H1 (cell line): Measurements from ENCODE around the gene CNTF. TPM values are rescaled to one million over a fixed set of nuclear protein-coding genes. Genes with fewer than 3 reads are reported as not detected.

Experiments
- RAD21 ChIP-seq, 2 experiments: IDR thresholded peaks in 1 of 2; conservative IDR thresholded peaks in 1 of 2; 2 replicates each; pipeline ENCODE4 v1.6.1; 2011; ENCODE audit warnings: low read depth in 2 of 2, low read length in 2 of 2, improper control_type of control experiment in 1 of 2, inconsistent platforms in 1 of 2, mild to moderate bottlenecking in 1 of 2, moderate library complexity in 1 of 2
- polyA plus RNA-seq, 7 experiments: library from polyadenylated mRNA; depleted of rRNA in 3 of 7; stranded (reverse) in 5 of 7; unstranded in 2 of 7; fragments of >200 nt in 5 of 7; fragments of 200-250 nt in 2 of 7; gene quantifications; 1 replicate in 5 of 7; 2 replicates in 1 of 7; 4 replicates in 1 of 7; pipeline versions ENCODE4 v1.2.1 to v1.2.3, GENCODE V29; 2011 to 2013; ENCODE audit warnings: missing spikeins in 2 of 7, mixed read lengths in 2 of 7
- total RNA-seq: library from RNA; stranded (reverse); fragmentation: NEBNext Ultra II Directional; extraction: Animal tissue kit (Norgen Biotek cat#: 25700); gene quantifications from 2 replicates; pipeline ENCODE4 v1.2.1, GENCODE V29; 2021

CNTF gene
- total and polyA plus RNA-seq, 2 of the 8 experiments (the other 6 are each of a cell fraction or from before 2014, with no cell fraction given): 0.41 to 1.5 TPM

DNA sequence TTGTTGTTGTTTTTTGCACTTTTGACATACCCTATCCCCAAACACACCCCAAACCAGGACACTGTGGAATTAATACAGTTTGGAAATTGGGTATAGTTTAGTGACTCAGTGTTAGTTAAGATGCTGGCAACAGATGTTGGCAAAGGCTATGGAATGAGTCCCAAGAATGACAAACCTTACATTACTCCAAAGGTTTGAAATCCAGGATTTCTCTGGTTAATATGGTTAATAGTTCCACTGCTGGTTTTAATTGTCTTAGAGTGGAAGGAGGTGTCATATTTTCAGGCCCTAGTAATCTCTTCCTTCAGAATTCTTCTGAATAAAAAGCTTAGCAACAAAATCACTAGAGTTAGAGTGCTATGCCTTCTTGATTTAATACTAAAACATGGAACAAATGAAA is 47.6 kb upstream of the CNTF start (continued):
- no peak for TF ChIP-seq RAD21 (IDR thresholded peaks at IDR 0.05 in 1 of 2, conservative IDR thresholded peaks at IDR 0.05 in 1 of 2; ENCODE audit: low read depth in 2 of 2, low read length in 2 of 2)
